Inflammatory macrophage (primary cell): Measurements from ENCODE around the gene MCEE.
"Not testable (repeated sequence)": the region's sequence is repeated elsewhere in the genome, so short reads cannot be mapped to it uniquely, and the experiment has no call there.

ENCODE experiments used
- DNase-seq, 2 donors: peaks; one replicate each; pipeline ENCODE4 v3.0.0-alpha.2; 2020 to 2022
- total RNA-seq, 18 experiments: gene quantifications; one replicate each; lab custom pipeline; 2026; ENCODE audit warnings: mixed read lengths in 6 of 18, inconsistent platforms in 2 of 18; lab: John Stamatoyannopoulos, UW

Gene MCEE
- 1.2 to 8.0 (median 5.4) reads per million in 18 experiments for total RNA-seq

DNA sequence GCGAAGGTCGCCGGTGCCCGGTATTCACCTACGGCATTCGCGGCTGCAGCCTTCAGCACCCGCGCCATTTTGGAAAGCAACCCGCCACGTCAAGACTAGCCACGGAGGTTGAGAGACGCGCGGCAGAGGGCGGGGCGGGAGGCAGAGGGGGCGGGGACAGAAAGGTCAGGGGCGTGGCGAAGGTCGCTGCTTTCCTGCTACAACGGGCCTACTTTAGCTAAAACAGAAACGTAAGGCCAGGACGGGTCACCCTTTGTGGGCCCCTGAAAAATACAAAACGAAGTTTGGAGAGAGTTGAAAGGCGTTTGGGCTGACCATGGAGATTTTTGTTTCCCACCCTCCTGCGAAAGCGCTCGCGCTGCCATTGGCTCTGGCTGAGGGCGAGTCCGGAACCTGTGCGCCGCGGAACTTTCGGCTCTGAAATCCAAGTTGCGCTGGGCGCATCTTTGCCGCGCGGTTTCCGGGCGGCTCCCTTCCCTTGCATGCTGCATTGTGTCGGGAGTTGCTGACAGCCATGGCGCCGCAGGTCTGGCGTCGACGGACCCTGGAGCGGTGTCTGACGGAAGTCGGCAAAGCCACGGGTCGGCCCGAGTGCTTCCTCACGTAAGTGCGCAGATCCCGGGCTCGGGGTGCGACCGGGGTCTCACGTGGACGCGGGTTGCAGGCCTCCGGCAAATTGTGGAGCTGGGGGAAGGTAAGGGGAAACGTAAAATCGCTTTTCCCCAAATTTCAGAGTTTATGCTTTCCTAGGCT, at the start of gene MCEE, which contains the start of gene MPHOSPH10:
TSS of gene MCEE (minus strand) at position 78 of the 753 bp plus-strand sequence. CDS start at position 68, 10 bp downstream.
TSS of gene MPHOSPH10 (plus strand) at position 483 of the 753 bp plus-strand sequence. CDS start at position 515, 32 bp downstream.
- peak; percentile 90 to 93 for DNase-seq

- not testable (repeated sequence) for DNase-seq
Observed at GRCh38 chr2:71178836-71179235, 48.8 kb upstream of the MCEE start.

GRCh38 chr2:71174207-71174606, 44.2 kb upstream of the MCEE start:
- no peak for DNase-seq

DNA sequence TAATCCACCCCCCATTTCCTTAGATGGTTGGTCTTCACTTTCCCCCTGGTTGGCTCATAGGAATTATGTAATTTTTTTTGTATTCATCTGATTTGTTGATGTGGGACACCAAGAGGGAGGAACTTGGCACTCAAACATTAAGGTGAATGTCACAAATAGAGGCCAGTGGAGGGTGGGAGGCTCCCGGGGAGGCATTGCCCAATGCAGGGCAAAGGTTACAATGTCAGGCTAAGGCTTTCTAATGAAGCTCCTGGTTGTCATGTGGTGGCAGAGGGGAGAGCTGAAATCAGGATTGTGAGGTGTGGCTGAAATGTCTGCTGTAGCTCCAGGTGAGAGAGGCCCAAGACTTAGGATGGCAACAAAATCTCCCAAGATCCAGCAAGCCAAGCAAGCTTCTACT, 43.1 kb upstream of the MCEE start:
- no peak for DNase-seq

DNA sequence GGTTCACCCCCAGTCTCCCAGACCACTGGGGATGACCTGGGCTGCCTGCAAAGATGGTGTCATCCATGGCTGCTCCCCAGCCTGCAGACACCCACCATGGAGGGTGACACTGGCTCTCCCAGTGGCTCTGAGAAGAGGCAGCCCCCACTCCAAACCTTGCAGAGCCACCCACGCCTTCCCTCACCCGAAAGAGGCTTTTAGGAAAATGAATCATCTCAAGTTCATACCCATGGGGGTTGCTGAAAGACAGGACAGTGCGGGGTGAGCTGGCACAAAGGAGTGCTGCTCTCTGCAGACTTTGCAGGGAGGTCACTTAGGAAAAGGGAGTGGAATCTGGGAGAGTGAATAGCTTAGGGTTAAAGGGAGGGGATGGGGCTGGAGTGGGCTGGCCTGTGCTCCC, 36.8 kb upstream of the MCEE start:
- DNase-seq = no peak

DNA sequence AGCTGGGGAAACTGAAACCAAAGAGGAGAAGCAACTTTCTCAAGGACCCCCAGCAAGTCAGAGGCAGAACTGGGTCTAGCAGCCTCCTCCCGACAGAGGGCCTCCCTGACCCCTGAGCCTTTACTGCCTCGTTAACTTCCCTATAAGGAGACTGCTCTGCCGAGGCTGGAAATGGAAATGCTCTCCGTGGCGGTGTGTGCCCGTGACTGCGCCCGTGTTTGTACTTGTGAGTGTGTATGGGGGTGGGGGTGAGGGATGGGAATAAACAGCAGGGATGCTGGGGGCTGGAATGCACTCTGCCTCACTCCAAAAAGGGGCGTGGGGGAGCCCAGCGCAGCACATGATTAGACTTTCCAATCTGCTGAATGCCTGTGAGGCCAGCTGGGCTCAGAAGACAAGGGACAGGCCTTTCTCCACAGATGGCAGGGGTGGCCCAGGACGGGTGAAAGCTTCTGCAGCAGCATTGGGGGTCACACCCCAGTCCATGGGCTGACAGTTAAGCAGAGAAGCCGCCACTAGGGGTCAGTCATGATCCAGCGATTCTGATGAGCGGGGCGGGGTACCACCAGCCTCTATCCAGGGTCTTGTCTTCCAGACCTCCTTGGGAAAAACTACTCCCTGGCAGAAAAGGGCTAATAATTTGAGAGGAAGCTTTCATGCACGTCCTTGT, 27.2 kb upstream of the MCEE start:
- DNase-seq = peak; percentile 37 to 42

DNA sequence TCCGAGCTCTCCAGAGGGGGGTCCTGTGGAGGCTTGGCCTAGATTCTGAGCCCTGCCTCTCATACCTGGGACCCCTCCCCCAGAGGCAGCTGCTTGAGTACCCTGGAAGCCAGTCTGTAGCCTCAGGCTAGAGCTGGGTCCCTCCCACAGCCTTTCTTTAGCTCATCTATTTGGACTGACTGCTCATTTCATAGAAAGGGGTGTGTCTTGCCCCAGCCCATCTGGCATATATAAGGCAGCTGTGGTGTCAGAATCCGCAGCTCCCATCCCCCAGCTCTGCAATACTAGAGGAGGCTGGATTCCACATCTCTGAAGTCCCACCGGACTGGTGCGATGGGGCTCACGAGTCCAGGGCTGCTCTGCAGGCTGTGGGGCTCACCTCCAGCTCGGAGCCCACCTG, 26.5 kb upstream of the MCEE start:
- DNase-seq = no peak

DNA sequence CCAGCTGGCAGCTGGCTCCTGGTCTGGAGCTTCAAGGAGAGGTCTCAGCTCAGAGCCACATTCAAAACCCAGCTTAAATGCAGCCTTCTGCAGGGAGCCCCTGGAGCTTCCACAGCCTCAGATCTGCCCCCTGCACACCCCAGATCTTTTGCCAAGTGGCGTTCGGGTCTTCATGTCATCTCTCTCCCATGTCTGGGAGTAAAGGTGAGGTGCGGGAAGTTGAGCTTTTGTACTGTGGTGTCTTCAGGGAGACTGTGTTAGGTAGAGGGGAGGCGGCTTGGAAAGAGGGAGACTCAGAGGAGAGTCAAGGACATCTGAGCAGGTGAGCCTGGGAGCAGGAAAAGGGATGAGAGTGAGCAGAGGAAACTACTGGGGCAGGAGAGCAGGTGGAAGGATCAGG, 25.8 kb upstream of the MCEE start:
- no peak for DNase-seq

GRCh38 chr2:71154798-71155197, 24.8 kb upstream of the MCEE start:
- DNase-seq = peak in 1 of 2 donors; percentile 11

- DNase-seq = no peak
Observed at GRCh38 chr2:71154279-71154678, 24.2 kb upstream of the MCEE start.

- DNase-seq = no peak
Observed at GRCh38 chr2:71153585-71154224, 23.7 kb upstream of the MCEE start.

DNA sequence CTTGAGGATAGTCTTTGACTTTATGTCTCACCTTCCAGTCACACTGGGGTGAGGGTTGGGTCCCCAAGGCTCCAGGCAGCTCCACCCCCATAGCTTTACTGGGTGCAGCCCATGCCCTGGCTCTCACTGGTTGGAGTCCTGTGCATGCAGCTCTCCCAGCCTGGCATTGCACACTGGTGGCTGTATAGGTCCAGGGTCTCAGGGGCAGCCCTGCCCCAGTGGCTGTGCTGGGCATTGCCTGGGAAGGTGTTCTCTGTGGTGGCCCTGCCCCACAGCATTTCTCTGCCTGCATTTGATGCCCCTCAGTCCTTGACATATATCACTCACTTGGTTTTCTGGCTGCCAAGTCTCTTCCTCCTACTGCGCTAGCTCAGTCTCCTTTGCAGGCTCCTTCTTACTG, 21.6 kb upstream of the MCEE start:
- DNase-seq = no peak

DNA sequence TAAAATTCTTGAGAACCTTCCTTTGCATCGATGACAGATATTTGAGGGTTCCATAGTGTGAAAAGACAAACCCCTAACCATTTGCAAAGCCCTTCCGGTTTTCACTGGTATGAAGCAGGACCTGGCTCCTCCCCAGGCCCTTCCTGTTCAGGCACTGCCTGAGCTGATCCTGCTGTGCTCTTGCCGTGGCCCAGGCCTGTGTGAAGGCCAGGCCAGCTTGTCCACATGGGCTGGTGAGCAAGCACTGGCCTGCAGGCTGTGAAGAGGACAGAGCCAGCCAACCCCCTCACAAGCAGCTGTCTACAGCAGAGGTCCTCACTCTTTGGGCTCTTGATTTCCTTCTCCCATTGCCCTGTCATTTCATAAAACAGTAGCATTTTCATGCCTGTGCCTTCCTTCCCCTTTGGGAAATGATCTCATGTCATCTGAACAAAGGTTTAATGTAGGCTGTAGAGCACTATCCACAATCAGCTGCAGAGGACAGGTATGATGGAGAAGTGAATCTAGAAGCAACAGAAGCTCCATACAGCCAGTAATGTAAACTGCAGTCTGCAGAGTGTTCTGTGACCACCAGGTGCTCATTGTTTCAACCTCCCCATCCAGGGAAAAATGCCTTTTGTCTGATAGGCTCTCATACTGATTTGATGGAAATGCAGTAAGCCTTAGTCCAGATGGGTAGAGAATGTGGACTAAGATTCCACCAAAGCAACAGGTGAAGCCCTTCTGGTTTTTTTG, 20.2 kb upstream of the MCEE start:
- DNase-seq = no peak

- no peak for DNase-seq
Observed at GRCh38 chr2:71148506-71149063, 18.6 kb upstream of the MCEE start.

GRCh38 chr2:71143782-71144181, 13.8 kb upstream of the MCEE start:
- no peak for DNase-seq

DNA sequence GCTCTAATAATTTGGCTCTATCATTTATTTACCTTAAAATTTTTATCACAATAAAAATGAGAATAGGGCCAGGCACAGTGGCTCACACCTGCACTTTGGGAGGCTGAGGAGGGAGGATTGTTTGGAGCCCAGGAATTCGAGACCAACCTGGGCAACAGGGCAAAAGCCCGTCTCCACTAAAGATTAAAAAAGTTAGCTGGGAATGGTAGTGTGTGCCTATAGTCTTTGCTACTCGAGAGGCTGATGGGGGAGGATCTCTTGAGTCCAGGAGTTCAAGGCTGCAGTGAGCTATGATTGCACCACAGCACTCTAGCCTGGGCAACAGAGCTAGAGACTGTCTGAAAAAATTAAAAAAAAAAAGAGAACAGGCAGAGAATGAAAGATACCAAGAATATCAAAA, 6.1 kb upstream of the MCEE start:
- no peak for DNase-seq

DNA sequence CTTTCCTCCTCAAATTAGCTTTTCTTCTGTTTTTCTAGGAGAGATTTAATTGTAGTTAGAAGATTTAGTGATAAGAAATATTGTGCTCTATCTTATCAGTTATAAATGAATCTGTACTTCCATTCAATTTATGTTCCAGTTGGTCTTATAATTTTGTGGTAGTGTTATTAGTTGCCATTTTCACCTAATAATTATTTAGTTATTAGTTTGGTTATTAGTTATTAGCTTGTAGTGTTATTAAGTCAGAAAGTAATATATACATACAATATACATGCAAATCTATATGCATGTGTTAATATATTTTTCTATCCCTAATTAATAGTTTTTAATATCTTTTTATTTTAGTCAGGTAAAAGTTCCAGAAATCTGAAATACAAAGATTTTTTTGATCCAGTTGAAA, 3.6 kb upstream of the MCEE start:
- DNase-seq = no peak

- not testable (repeated sequence) for DNase-seq
Observed at GRCh38 chr2:71131387-71132166, 1.5 kb upstream of the MCEE start.

DNA sequence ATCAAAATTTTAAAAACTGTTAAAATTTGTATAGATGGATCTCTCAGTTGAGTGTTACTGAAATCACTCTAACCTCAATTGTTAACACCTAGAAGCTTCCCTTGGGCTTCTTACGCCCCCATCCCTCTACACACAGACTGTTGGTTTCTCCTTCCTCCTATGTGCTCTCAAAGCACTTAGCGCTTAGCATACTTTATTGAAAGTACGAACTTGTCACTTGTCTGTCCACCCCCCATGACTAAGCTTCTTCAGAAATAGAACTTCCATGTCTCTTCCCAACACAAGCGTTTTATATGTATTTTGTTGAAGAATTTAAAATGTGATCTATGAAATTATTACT, 846 bp upstream of the MCEE start:
- peak in 1 of 2 donors; percentile 28 for DNase-seq

DNA sequence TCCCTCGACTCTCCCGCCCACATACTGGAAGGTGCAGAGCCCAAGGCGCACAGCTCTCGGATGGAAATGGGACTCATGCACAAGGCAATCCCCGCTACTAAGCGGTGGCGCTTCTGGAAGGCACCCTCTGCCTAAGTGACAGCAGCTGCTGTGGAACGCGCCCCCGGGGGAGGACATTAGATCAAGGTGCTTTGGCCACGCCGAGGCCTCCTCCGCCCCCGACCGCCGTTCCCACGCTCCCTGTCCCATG, 202 bp downstream of the MCEE start:
- DNase-seq = peak in 1 of 2 donors; percentile 50

DNA sequence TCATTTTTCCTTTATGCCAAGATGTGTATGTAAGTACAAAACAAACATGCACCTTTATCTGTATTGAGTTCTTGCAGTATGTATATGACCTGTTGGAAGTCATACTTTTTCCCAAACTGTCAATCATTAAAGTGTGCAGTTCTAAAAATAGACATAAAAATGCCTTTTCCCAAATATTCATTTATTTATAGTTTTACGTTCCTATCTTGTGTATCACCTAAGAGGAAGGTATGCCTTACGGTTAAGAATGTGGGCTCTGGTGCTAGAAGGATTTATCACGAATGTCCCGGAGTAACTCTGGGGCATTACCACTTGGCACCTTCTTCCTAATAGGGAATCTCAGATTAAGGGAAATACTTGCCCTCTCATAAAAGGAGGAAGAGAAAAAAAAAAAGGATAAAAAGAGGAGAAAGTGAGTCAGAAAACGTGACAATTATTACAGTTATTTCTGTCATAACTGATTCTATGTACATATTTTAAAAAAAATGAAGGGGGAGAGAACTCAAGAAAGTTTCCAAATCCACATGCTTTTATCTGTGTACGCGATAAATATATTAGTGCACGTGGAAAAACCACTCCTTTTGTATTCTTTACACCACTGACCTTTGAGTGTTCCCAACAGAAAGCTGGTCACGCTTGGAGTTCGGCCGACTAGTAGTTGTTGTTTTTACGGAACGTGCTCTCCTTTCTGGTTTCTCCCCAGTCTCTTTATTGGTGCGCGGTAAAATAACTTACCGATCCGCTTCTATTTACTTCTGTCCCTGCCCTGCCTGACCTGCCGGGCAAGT, 721 bp downstream of the MCEE start:
- no peak for DNase-seq
